Gastrocnemius medialis (tissue), 4 donors: ENCODE measurements around the gene SLC4A1AP.

ENCODE experiments used
- CTCF ChIP-seq, 5 experiments: fragments of 450-650 bp in 3 of 5; fragments of 200-600 bp in 2 of 5; sonication (generic) in 2 of 5; IDR thresholded peaks in 4 of 5; conservative IDR thresholded peaks in 1 of 5; 1 replicate in 4 of 5; 2 replicates in 1 of 5; pipeline ENCODE4 v1.5.1; 2016 to 2019; ENCODE audit warnings: antibody characterized with exemption in 5 of 5, mild to moderate bottlenecking in 3 of 5, moderate library complexity in 3 of 5
- POLR2A ChIP-seq, 2 donors: fragments of 450-650 bp; IDR thresholded peaks; one replicate each; pipeline ENCODE4 v1.6.1; 2017; ENCODE audit warnings: antibody characterized with exemption in 2 of 2, mild to moderate bottlenecking in 2 of 2, moderate library complexity in 2 of 2

- TF ChIP-seq CTCF (IDR thresholded peaks at IDR 0.05 in 4 of 5, conservative IDR thresholded peaks at IDR 0.05 in 1 of 5): no peak
- no peak for TF ChIP-seq POLR2A (IDR thresholded peaks at IDR 0.05)
These were observed 45.6 kb downstream of the SLC4A1AP start for GRCh38 chr2:27709326-27709725.
